OCI-LY3 (cell line): ENCODE results near the gene NWD2.

ENCODE experiments used
- H2AFZ ChIP-seq: fragments of 200-600, 300-600 bp; shearing (Covaris generic); 2 replicates; pipeline ENCODE4 v1.6.0; 2014; ENCODE audit warnings: antibody characterized with exemption, low read depth, low read length
- H3K27ac ChIP-seq: fragments of 200-600, 300-600 bp; sonication (generic); 2 replicates; pipeline ENCODE4 v1.5.1; 2014; ENCODE audit warnings: mild to moderate bottlenecking, low read length, moderate library complexity, mixed read lengths
- H3K27me3 ChIP-seq: fragments of 200-600, 300-600 bp; sonication (generic); 2 replicates; pipeline ENCODE4 v1.6.1; 2014; ENCODE audit warnings: low read depth, low read length, mixed read lengths
- H3K36me3 ChIP-seq: fragments of 200-600, 300-600 bp; sonication (generic); replicated peaks from 2 replicates; pipeline ENCODE3; 2014; ENCODE audit warnings: low read depth, low read length, mixed read lengths
- H3K4me1 ChIP-seq: fragments of 300-600, 200-600 bp; sonication (generic); 2 replicates; pipeline ENCODE4 v1.6.1; 2014; ENCODE audit warnings: low read length, mixed read lengths
- H3K4me2 ChIP-seq: fragments of 200-600, 300-600 bp; sonication (generic); 2 replicates; pipeline ENCODE4 v1.6.1; 2014; ENCODE audit warnings: low read length, mixed read lengths
- H3K4me3 ChIP-seq: fragments of 300-600, 200-600 bp; sonication (generic); 2 replicates; pipeline ENCODE4 v1.5.1; 2014; ENCODE audit warnings: antibody characterized with exemption, mild to moderate bottlenecking, low read length, moderate library complexity
- H3K79me2 ChIP-seq: fragments of 300-600, 200-600 bp; shearing (Covaris generic); 2 replicates; pipeline ENCODE4 v1.6.1; 2014; ENCODE audit warnings: mild to moderate bottlenecking, low read length, mixed read lengths
- H3K9ac ChIP-seq: fragments of 300-600, 200-600 bp; shearing (Covaris generic); 2 replicates; pipeline ENCODE4 v1.6.0; 2014; ENCODE audit warnings: mild to moderate bottlenecking, low read length, moderate library complexity
- H3K9me3 ChIP-seq: fragments of 200-600, 300-600 bp; shearing (Covaris generic); 2 replicates; pipeline ENCODE4 v1.6.1; 2014; ENCODE audit warnings: low read length, mixed read lengths; ENCODE audit not compliant: insufficient read depth
- H4K20me1 ChIP-seq: fragments of 200-600, 300-600 bp; sonication (generic); 2 replicates; pipeline ENCODE4 v1.6.1; 2016; ENCODE audit warnings: low read length, mixed read lengths; ENCODE audit not compliant: insufficient read depth
- EZH2phosphoT487 ChIP-seq: fragments of 200-600 bp; shearing (Covaris generic); IDR thresholded peaks from 2 replicates; pipeline ENCODE4 v1.6.1; 2018; ENCODE audit warnings: antibody characterized with exemption, mixed run types, low read depth
- TF ChIP-seq, protein P1 (sequence below): fragments of 200-600, 300-600 bp; sonication (generic); IDR thresholded peaks from 2 replicates; pipeline ENCODE4 v1.5.1; 2014; ENCODE audit warnings: antibody characterized with exemption, low read length, low read depth

Gene NWD2

GRCh38 chr4:37461801-37462200 is 217.3 kb downstream of the NWD2 start:
- H3K27ac ChIP-seq = no peak overlapping the region
- no peaks in the 10 kb centered on the region for H3K36me3 ChIP-seq
- H2AFZ ChIP-seq = no peak overlapping the region
- H3K9me3 ChIP-seq = no peaks in the 10 kb centered on the region
- no peak overlapping the region for H3K9ac ChIP-seq
- peaks cover 22% of the 10 kb centered on the region for H3K4me1 ChIP-seq
- H3K4me3 ChIP-seq = no peak overlapping the region
- TF ChIP-seq, protein P1, sequence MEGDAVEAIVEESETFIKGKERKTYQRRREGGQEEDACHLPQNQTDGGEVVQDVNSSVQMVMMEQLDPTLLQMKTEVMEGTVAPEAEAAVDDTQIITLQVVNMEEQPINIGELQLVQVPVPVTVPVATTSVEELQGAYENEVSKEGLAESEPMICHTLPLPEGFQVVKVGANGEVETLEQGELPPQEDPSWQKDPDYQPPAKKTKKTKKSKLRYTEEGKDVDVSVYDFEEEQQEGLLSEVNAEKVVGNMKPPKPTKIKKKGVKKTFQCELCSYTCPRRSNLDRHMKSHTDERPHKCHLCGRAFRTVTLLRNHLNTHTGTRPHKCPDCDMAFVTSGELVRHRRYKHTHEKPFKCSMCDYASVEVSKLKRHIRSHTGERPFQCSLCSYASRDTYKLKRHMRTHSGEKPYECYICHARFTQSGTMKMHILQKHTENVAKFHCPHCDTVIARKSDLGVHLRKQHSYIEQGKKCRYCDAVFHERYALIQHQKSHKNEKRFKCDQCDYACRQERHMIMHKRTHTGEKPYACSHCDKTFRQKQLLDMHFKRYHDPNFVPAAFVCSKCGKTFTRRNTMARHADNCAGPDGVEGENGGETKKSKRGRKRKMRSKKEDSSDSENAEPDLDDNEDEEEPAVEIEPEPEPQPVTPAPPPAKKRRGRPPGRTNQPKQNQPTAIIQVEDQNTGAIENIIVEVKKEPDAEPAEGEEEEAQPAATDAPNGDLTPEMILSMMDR = no peak
- no peak for TF ChIP-seq EZH2phosphoT487
- H4K20me1 ChIP-seq = no peaks in the 10 kb centered on the region
- no peaks in the 10 kb centered on the region for H3K79me2 ChIP-seq
- no peak overlapping the region for H3K4me2 ChIP-seq
- no peaks in the 10 kb centered on the region for H3K27me3 ChIP-seq

DNA sequence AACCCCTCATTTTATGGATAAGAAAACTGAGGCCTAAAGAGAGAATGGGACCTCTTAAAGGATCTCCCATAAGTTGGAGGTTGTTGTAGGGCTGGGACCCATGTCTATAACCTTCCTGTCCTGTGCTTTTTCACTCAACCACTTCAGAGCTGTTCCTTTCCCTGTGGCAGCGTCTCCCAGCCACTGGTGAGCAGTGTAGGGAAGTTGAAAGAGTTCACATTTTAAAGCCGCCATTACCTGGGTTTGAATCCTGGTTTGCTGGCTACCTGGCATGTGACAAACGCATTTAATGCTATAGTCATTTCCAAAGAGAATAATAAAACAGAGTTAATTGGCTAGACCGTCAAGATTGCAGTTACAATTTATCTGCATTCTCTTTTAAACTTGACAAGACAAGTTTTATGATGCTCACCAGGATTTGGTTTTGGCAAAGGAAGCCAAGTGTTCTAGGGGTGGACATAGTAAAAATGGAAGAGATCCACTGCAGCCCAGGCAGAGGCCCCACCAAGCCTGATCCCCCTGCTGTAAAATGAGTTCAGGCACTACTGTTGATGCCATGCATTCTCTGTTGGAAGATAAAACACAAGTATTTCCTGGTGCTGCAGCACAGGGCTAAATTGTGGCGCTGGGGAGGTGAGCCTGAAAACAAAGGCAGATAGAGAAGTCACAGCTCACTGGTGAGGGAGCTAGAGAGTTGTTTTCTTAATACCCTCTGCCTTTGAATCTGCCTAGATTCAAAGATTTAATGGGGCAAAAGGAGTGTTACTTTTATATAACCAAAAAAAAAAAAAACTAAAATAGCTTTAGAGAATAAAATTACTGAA is 218.7 kb downstream of the NWD2 start:
- H3K4me1 ChIP-seq = peaks cover 22% of the 10 kb centered on the region
- no peak overlapping the region for H3K27ac ChIP-seq
- no peaks in the 10 kb centered on the region for H3K79me2 ChIP-seq
- H3K4me2 ChIP-seq = peak overlapping the region; percentile 65; the same call in 1 of the 2 replicates
- no peaks in the 10 kb centered on the region for H3K9me3 ChIP-seq
- no peaks in the 10 kb centered on the region for H3K36me3 ChIP-seq
- H3K9ac ChIP-seq = no peak overlapping the region
- H3K27me3 ChIP-seq = no peaks in the 10 kb centered on the region
- no peak overlapping the region for H3K4me3 ChIP-seq
- no peaks in the 10 kb centered on the region for H4K20me1 ChIP-seq
- H2AFZ ChIP-seq = no peak overlapping the region
- TF ChIP-seq, protein P1 = peak; percentile 15; the same call in 1 of the 2 replicates
- TF ChIP-seq EZH2phosphoT487 = no peak

- H3K4me3 ChIP-seq = peak overlapping the region; percentile 45
- H3K36me3 ChIP-seq = no peaks in the 10 kb centered on the region
- no peaks in the 10 kb centered on the region for H3K79me2 ChIP-seq
- no peaks in the 10 kb centered on the region for H3K9me3 ChIP-seq
- peaks cover 1% of the 10 kb centered on the region; the same call in 1 of the 2 replicates for H3K27me3 ChIP-seq
- no peaks in the 10 kb centered on the region for H4K20me1 ChIP-seq
- H2AFZ ChIP-seq = peak overlapping the region; percentile 91
- peak overlapping the region; percentile 3; the same call in 1 of the 2 replicates for H3K9ac ChIP-seq
- H3K4me1 ChIP-seq = peaks cover 22% of the 10 kb centered on the region
- H3K4me2 ChIP-seq = peak overlapping the region; percentile 65
- no peak for TF ChIP-seq EZH2phosphoT487
- TF ChIP-seq, protein P1 = no peak
- peak overlapping the region; percentile 37 for H3K27ac ChIP-seq
These were observed 220.0 kb downstream of the NWD2 start for GRCh38 chr4:37464373-37465128.

DNA sequence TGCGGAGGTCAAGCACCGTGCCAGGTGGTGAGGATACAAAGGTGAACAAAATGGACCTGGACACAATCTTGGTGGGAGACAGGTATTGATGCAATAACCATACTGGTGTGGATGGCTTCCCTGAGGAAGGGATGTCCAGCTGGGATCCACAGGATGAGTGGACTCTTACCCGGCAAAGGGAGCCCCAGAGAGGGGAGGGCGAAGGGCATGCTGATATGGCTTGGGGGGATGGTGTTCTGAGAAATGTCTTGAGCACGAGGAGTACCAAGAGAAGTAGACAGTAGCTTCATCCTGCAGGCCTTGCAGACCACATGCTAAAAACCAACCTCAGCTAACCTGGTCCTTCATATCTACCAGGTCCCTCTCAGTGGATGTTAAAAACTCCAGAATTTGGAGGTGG is 220.8 kb downstream of the NWD2 start:
- TF ChIP-seq, protein P1 = no peak
- no peak for TF ChIP-seq EZH2phosphoT487
- no peaks in the 10 kb centered on the region for H3K9me3 ChIP-seq
- H3K36me3 ChIP-seq = no peaks in the 10 kb centered on the region
- H3K4me2 ChIP-seq = peak overlapping the region; percentile 65
- no peak overlapping the region for H2AFZ ChIP-seq
- no peaks in the 10 kb centered on the region for H4K20me1 ChIP-seq
- peaks cover 9% of the 10 kb centered on the region for H3K27me3 ChIP-seq
- no peaks in the 10 kb centered on the region for H3K79me2 ChIP-seq
- H3K9ac ChIP-seq = no peak overlapping the region
- peak overlapping the region; percentile 37 for H3K27ac ChIP-seq
- H3K4me3 ChIP-seq = peak overlapping the region; percentile 45; the same call in 1 of the 2 replicates
- H3K4me1 ChIP-seq = peaks cover 22% of the 10 kb centered on the region
